NCI-H146 treated with DMSO at 0.1 percent for 48 hours (cell line): ENCODE data around the gene IGFALS.

Experiments
- DNase-seq: peaks from one replicate; lab custom pipeline; 2025; ENCODE audit not compliant: unreplicated experiment; lab: John Stamatoyannopoulos, UW

Gene IGFALS

GRCh38 chr16:1745900-1746692 lies 47.4 kb downstream of the IGFALS start:
- DNase-seq: no peak

GRCh38 chr16:1745181-1745899 lies 48.2 kb downstream of the IGFALS start:
- DNase-seq: no peak

GRCh38 chr16:1744338-1744840 lies 49.1 kb downstream of the IGFALS start:
- DNase-seq: no peak

- DNase-seq: no peak
Measured at GRCh38 chr16:1743376-1744337, 49.8 kb downstream of the IGFALS start.

GRCh38 chr16:1741553-1742165 lies 51.8 kb downstream of the IGFALS start:
- DNase-seq: no peak

- DNase-seq: no peak
Measured at GRCh38 chr16:1740781-1741490, 52.6 kb downstream of the IGFALS start.
